Endothelial cell of hepatic sinusoid (primary cell): ENCODE measurements around the gene PSMB7.
"Not testable (repeated sequence)": the region's sequence is repeated elsewhere in the genome, so short reads cannot be mapped to it uniquely, and the experiment has no call there.

ENCODE experiments used
- in situ Hi-C: cut with HindIII; loops from 2 replicates; pipeline ENCODE4 v1.10.0; 2017; ENCODE audit warnings: low sequenced_read_pairs

The PSMB7 gene

GRCh38 chr9:124444166-124444565 lies 28.9 kb upstream of the PSMB7 start:
- in situ Hi-C loops: no loop called here

GRCh38 chr9:124443625-124444024 lies 28.4 kb upstream of the PSMB7 start:
- in situ Hi-C loops: no loop called here

GRCh38 chr9:124442826-124443225 lies 27.6 kb upstream of the PSMB7 start:
- in situ Hi-C loops: no loop called here

- in situ Hi-C loops: no loop called here
Observed at GRCh38 chr9:124442379-124442778, 27.1 kb upstream of the PSMB7 start.

- in situ Hi-C loops: no loop called here
Observed at GRCh38 chr9:124441291-124441690, 26.0 kb upstream of the PSMB7 start.

DNA sequence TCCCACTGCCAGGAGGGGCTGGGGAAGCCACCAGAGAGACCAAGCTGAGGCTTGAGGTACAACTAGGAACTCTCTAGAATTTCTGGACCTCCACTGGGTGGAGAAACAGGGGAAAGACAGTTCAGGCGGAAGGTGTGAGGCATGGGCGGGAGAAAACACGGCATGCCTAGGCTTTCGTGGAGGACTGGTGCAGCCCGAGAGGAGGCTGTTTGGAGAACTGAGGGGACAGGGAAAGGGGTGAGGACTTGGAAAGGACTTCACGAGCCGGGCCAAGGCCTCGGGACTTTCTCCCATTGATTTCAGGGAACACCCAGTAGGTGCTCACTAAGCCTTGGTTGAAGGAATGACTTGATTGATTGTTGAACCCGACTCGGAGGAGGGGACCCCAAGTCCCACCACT lies 25.5 kb upstream of the PSMB7 start:
- in situ Hi-C loops: no loop called here

DNA sequence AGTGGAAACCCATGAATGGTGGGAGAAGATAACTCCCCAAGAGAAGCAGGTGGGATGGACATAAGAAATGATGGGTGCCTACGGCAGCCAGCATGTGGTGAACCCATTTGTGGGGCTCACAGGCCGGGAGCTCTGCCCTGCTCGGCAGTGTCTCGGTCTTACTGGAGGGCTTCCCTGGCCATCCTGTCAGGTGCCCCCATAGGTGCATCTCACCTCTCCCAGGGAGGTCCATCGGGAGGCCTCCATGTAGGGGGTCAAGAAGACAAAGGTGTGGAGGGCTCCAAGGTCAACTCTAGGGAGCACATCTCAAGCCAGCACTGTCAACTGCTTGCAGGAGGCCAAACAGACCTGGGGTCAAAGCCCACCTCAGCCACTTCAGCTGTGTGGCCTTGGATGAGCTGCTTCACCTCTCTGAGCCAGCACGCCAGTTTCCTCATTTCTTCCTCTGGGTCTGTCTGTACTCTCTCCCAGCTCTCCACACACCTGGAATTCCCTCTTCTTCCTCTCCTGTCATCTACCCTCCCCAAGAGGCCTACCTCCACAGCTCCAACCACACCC lies 24.5 kb upstream of the PSMB7 start:
- in situ Hi-C loops: no loop called here

GRCh38 chr9:124439086-124439485 lies 23.8 kb upstream of the PSMB7 start:
- in situ Hi-C loops: no loop called here

DNA sequence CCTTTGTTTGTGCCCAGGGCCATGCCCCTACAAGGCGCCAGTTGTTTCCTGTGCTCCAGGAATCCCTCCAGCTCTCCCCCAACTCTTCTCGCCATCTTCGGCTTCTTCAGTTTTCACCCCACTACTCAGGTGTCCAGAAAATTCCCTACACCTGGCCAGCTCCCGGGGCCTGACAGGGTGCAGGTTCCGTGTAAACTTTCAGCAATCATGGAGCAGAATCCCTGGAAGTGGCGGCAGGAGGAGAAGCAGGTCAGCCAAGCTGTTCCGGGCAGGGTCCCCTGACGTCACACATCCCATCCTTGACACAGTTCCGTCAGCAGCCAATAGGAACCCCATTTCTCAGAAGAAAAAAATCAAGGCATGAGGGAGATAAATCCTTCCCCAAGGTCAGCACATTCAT lies 22.8 kb upstream of the PSMB7 start:
- in situ Hi-C loops: no loop called here

GRCh38 chr9:124437086-124437485 lies 21.8 kb upstream of the PSMB7 start:
- in situ Hi-C loops: no loop called here

GRCh38 chr9:124436320-124436719 lies 21.1 kb upstream of the PSMB7 start:
- in situ Hi-C loops: no loop called here

- in situ Hi-C loops: no loop called here
Observed at GRCh38 chr9:124429530-124429867, 14.3 kb upstream of the PSMB7 start.

DNA sequence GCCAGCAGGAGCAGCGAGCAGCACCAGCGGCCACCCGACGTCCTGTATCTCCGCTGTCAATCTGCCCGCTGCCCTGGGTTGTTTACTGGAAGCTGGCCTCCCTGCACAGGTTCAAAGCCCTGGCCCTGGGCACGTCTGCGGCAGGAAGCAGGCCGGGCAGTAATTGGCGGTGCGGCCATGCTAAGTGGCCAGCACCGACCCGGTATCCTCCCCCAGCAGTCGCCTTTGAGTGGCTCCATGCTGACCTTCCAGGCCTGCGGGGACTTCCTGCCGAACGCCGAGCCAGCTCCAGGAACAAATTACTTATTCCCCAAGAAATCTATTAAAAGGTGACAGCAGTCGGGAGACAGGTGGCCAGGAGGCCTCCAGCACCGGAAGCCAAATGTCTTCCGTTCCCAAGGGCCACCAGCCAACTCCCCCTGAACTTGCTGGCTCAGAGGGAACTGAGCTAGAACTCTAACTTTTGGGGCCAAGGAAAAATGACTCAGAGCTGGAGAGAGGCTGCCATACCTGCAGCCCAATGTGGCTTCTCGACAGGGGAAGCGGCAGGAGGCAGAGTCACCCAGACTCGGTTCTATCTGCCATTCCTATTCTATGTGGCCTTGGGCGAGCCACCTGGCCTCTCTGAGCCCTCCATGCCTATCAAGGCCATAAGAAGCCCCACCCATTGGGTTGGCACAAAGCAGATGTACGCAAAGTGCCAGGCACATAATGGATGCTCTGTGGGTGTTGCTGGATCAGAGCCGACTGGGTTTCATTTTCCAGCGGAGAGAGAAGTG lies 13.7 kb upstream of the PSMB7 start:
- in situ Hi-C loops: no loop called here

DNA sequence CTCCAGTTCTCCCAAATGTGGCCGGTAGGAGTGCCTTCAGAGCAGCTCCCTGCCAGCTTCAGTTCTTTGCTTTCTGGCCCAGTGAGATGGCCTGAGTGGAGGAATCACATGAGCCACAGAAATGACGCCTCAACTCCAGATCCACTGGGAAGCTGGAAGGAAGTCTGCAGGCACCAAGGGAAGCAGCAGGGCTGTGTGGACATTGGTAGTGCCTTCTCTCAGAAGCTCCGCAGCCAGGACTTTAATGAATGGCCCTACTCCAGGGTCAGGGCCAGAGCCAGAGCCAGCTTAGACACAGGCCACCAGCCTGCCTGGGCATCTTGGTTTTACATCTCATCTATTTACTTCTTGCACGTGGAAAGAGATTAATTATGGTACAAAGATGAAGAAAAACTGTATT lies 12.0 kb upstream of the PSMB7 start:
- in situ Hi-C loops: no loop called here

- in situ Hi-C loops: no loop called here
Observed at GRCh38 chr9:124426361-124426760, 11.1 kb upstream of the PSMB7 start.

- in situ Hi-C loops: not testable (repeated sequence)
Observed at GRCh38 chr9:124425733-124426132, 10.5 kb upstream of the PSMB7 start.

GRCh38 chr9:124423591-124423990 lies 8.3 kb upstream of the PSMB7 start:
- in situ Hi-C loops: no loop called here

- in situ Hi-C loops: no loop called here
Observed at GRCh38 chr9:124423155-124423554, 7.9 kb upstream of the PSMB7 start.

GRCh38 chr9:124420991-124421543 lies 5.8 kb upstream of the PSMB7 start:
- in situ Hi-C loops: no loop called here

DNA sequence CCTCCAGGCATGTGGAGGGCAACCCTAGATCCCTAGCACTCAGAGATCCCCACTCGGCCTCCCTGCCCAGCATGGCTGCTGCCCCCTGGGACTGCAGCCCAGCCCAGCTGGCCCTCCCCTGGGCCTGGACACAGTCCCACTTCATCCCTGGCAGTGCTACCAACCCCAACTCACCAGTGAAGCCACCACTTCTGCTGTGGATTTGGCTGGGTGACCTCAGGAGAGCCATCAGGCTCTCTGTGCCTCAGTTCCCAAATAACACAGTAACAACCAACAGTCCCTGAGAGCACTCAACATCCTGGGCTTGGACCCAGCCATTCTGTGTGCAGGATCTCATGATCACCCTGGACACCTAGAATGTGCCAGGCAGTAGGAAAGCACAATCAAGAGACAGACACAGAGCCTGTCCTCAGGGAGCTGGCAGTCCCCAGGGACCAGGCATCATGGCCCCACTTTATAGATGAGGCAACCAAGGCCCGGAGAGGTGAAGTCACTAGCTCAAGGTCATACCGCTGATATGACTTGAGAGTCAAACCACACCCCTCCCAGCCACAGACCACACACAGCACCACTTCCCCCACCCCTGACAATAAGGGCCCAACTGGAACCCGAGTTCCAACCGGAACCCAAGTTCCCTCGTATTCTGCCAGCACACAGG lies 4.7 kb upstream of the PSMB7 start:
- in situ Hi-C loops: no loop called here

GRCh38 chr9:124415852-124416484 lies 726 bp upstream of the PSMB7 start:
- in situ Hi-C loops: no loop called here

DNA sequence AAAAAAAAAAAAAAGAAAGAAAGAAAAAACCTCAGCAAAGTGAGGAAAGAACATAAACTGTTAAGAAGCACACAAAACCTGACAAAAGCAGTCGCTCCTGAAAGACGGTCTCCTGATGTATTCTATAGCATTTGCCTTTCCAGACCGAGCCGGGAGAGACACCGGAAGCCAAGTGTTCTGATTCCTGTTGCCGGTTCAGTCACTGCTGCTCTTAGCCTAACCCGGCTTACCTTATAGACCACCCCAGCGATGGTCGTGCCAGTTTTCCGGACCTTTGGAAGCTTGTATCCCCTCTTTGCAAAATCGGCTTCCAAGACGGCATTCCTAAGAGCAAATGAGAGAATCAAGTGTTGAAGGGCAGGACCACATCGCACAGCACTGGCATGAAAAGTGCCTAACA lies 630 bp downstream of the PSMB7 start:
- in situ Hi-C loops: loop anchor here (5.0 kb wide), 1 partner anchor 83 kb away; no protein-coding TSS in a partner anchor
